ENCODE results near the gene DIAPH1.

Gene DIAPH1

DNA sequence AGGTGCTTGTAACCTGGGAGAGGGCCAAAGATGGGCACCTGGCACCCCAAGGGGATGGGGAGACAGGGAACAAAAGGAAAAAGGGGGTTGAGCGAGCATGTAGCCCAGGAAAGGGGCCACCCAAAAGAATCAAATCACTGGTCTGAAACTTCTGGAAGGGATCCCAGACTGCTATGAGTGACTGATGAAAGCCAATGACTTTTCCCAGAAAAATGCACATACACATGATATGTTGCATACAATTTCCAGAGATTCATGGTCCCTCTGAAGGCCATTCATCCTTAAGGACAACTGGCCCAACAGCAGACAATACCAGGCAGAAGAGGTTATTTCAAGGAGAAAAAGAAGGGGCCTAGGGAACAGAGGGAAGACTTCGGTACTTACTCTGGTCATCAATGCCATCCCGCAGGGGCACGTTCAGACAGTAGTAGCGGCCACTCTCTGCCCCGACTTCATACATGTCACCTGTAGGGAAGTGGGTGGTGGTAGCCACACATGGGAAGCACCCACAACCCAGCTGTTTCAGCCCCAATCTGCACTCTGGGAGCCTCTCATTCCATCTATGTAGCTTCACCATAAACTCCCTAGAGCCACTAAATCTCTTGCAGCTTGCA, 9.5 kb upstream of the DIAPH1 start:
- Histone ChIP-seq H3K4me2 (ENCODE audit: low read length) (peak overlapping the region; percentile 51), H3K9ac (ENCODE audit: low read length) (no peak overlapping the region), H2AFZ (ENCODE audit: low read depth, low read length) (no peak overlapping the region), H3K79me2 (ENCODE audit: low read length) (peaks cover 36% of the 10 kb centered on the region), H3K9me3 (ENCODE audit: insufficient read depth, low read length) (no peaks in the 10 kb centered on the region), H3K27ac (ENCODE audit: low read length) (peak overlapping the region; percentile 71; the same call in 1 of the 2 replicates), H3K36me3 (replicated peaks; ENCODE audit: low read depth, low read length) (peaks cover 65% of the 10 kb centered on the region), H3K4me3 (ENCODE audit: low read length) (no peak overlapping the region), H4K20me1 (ENCODE audit: insufficient read depth, low read length) (peaks cover 18% of the 10 kb centered on the region; the same call in 1 of the 2 replicates), H3K27me3 (ENCODE audit: low read depth, low read length) (no peaks in the 10 kb centered on the region), H3K4me1 (ENCODE audit: low read length) (peaks cover 45% of the 10 kb centered on the region)
- TF ChIP-seq EZH2phosphoT487 (IDR thresholded peaks at IDR 0.05; ENCODE audit: low read depth): no peak
- no peak for TF ChIP-seq CTCF (IDR thresholded peaks at IDR 0.05; ENCODE audit: low read depth, low read length)

GRCh38 chr5:141623611-141624010, 4.8 kb upstream of the DIAPH1 start:
- Histone ChIP-seq H3K36me3 (replicated peaks; ENCODE audit: low read depth, low read length) (peaks cover 55% of the 10 kb centered on the region), H3K4me3 (ENCODE audit: low read length) (peak overlapping the region; percentile 32; the same call in 1 of the 2 replicates), H2AFZ (ENCODE audit: low read depth, low read length) (no peak overlapping the region), H3K27me3 (ENCODE audit: low read depth, low read length) (no peaks in the 10 kb centered on the region), H3K9me3 (ENCODE audit: insufficient read depth, low read length) (no peaks in the 10 kb centered on the region), H3K4me1 (ENCODE audit: low read length) (peaks cover 42% of the 10 kb centered on the region), H3K4me2 (ENCODE audit: low read length) (peak overlapping the region; percentile 67), H3K9ac (ENCODE audit: low read length) (peak overlapping the region; percentile 42), H4K20me1 (ENCODE audit: insufficient read depth, low read length) (0 out of 2 replicates have a peak, but pooled peaks cover 4% of the 10 kb centered on the region), H3K79me2 (ENCODE audit: low read length) (peaks cover 6% of the 10 kb centered on the region; the same call in 1 of the 2 replicates), H3K27ac (ENCODE audit: low read length) (peak overlapping the region; percentile 87)
- TF ChIP-seq CTCF (IDR thresholded peaks at IDR 0.05; ENCODE audit: low read depth, low read length) (no peak), EZH2phosphoT487 (IDR thresholded peaks at IDR 0.05; ENCODE audit: low read depth) (no peak)

DNA sequence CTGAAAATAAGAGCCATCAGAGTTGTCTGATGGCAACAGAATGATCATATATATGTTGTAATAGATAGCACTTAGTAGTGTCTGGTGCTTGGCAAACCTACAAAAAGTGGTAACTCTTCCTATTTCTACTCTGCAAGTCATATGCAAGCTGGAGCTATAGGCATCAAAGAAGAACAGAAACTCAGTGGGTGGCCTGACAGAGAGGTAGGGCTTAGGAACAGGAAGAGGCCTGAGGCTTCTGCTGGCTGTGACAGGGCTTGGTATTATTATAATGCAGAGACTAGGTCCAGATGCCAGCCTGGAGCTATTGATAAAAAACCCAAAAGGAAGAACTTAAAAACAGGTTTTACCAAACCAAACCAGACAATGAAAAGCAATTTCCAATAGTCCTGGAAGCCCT, 4.4 kb upstream of the DIAPH1 start:
- H3K9ac ChIP-seq (ENCODE audit: low read length): peak overlapping the region; percentile 55
- peaks cover 10% of the 10 kb centered on the region for H3K79me2 ChIP-seq (ENCODE audit: low read length)
- peaks cover 51% of the 10 kb centered on the region for H3K36me3 ChIP-seq (replicated peaks; ENCODE audit: low read depth, low read length)
- peak overlapping the region; percentile 67 for H3K4me2 ChIP-seq (ENCODE audit: low read length)
- H2AFZ ChIP-seq (ENCODE audit: low read depth, low read length): no peak overlapping the region
- no peak for TF ChIP-seq CTCF (IDR thresholded peaks at IDR 0.05; ENCODE audit: low read depth, low read length)
- no peak for TF ChIP-seq EZH2phosphoT487 (IDR thresholded peaks at IDR 0.05; ENCODE audit: low read depth)
- peaks cover 38% of the 10 kb centered on the region for H3K4me1 ChIP-seq (ENCODE audit: low read length)
- H4K20me1 ChIP-seq (ENCODE audit: insufficient read depth, low read length): 0 out of 2 replicates have a peak, but pooled peaks cover under 1% of the 10 kb centered on the region
- H3K27me3 ChIP-seq (ENCODE audit: low read depth, low read length): no peaks in the 10 kb centered on the region
- peak overlapping the region; percentile 32; the same call in 1 of the 2 replicates for H3K4me3 ChIP-seq (ENCODE audit: low read length)
- no peaks in the 10 kb centered on the region for H3K9me3 ChIP-seq (ENCODE audit: insufficient read depth, low read length)
- H3K27ac ChIP-seq (ENCODE audit: low read length): peak overlapping the region; percentile 87

GRCh38 chr5:141618030-141618803, 583 bp downstream of the DIAPH1 start:
- Histone ChIP-seq H3K9ac (ENCODE audit: low read length) (peak overlapping the region; percentile 97), H3K9me3 (ENCODE audit: insufficient read depth, low read length) (no peaks in the 10 kb centered on the region), H4K20me1 (ENCODE audit: insufficient read depth, low read length) (no peaks in the 10 kb centered on the region), H3K4me2 (ENCODE audit: low read length) (peak overlapping the region; percentile 98), H2AFZ (ENCODE audit: low read depth, low read length) (peak overlapping the region; percentile 79; the same call in 1 of the 2 replicates), H3K4me3 (ENCODE audit: low read length) (peak overlapping the region; percentile 99), H3K27ac (ENCODE audit: low read length) (peak overlapping the region; percentile 58), H3K36me3 (replicated peaks; ENCODE audit: low read depth, low read length) (peaks cover 32% of the 10 kb centered on the region), H3K79me2 (ENCODE audit: low read length) (peaks cover 50% of the 10 kb centered on the region), H3K4me1 (ENCODE audit: low read length) (peaks cover 30% of the 10 kb centered on the region), H3K27me3 (ENCODE audit: low read depth, low read length) (no peaks in the 10 kb centered on the region)
- no peak for TF ChIP-seq EZH2phosphoT487 (IDR thresholded peaks at IDR 0.05; ENCODE audit: low read depth)
- TF ChIP-seq CTCF (IDR thresholded peaks at IDR 0.05; ENCODE audit: low read depth, low read length): no peak

Measured in OCI-LY3 (cell line).